ENCODE data around the gene PABPN1. TPM values are rescaled to one million over a fixed set of nuclear protein-coding genes. Genes with fewer than 3 reads are reported as not detected.

Gene PABPN1
- total and polyA plus RNA-seq, 3 donors from 2014 or later, result 194 to 222 (median 194) TPM

GRCh38 chr14:23299211-23299957 is 21.9 kb upstream of the PABPN1 start:
- WGBS, 2 donors, result 68 to 81% methylated on average over 2 of the region's 2 CpGs
- Histone ChIP-seq H3K4me3 (no peak overlapping the region), H3K27me3 (no peaks in the 10 kb centered on the region), H3K9me3 (no peaks in the 10 kb centered on the region), H3K36me3 (ENCODE audit: low read depth, missing control alignments) (no peaks in the 10 kb centered on the region), H3K27ac (peak overlapping the region; percentile 57 to 99), H3K4me1 (peaks cover 43% of the 10 kb centered on the region)
- intact Hi-C loops (cut with DNase I; ENCODE audit: low total_unique reads), result no loop called here
- DNase-seq, result peak; percentile 64
- TF ChIP-seq CTCF (IDR thresholded peaks at IDR 0.05), result no peak
- no peak for TF ChIP-seq POLR2A (IDR thresholded peaks at IDR 0.05)

GRCh38 chr14:23299986-23300686 is 21.1 kb upstream of the PABPN1 start:
- no peaks in the 10 kb centered on the region for H3K27me3 ChIP-seq
- TF ChIP-seq POLR2A (IDR thresholded peaks at IDR 0.05) (no peak), CTCF (IDR thresholded peaks at IDR 0.05) (no peak)
- no peaks in the 10 kb centered on the region for H3K36me3 ChIP-seq (ENCODE audit: low read depth, missing control alignments)
- peak overlapping the region; percentile 66 to 71 for H3K4me3 ChIP-seq
- DNase-seq, result no peak
- no peaks in the 10 kb centered on the region for H3K9me3 ChIP-seq
- H3K27ac ChIP-seq, result peak overlapping the region; percentile 89 to 99
- intact Hi-C loops (cut with DNase I; ENCODE audit: low total_unique reads), result no loop called here
- H3K4me1 ChIP-seq, result peaks cover 36% of the 10 kb centered on the region
- WGBS, 2 donors, result 49 to 53% methylated on average over 10 of the region's 10 CpGs

GRCh38 chr14:23300687-23301223 is 20.5 kb upstream of the PABPN1 start:
- H3K4me3 ChIP-seq, result peak overlapping the region; percentile 66 to 71
- H3K4me1 ChIP-seq, result peaks cover 33% of the 10 kb centered on the region
- no peaks in the 10 kb centered on the region for H3K9me3 ChIP-seq
- no peaks in the 10 kb centered on the region for H3K36me3 ChIP-seq (ENCODE audit: low read depth, missing control alignments)
- H3K27me3 ChIP-seq, result no peaks in the 10 kb centered on the region
- peak; percentile 50 for DNase-seq
- 2 to 6% methylated on average over 13 of the region's 13 CpGs for WGBS, 2 donors
- intact Hi-C loops (cut with DNase I; ENCODE audit: low total_unique reads), result no loop called here
- TF ChIP-seq POLR2A (IDR thresholded peaks at IDR 0.05) (no peak), CTCF (IDR thresholded peaks at IDR 0.05) (no peak)
- peak overlapping the region; percentile 89 to 99 for H3K27ac ChIP-seq

GRCh38 chr14:23301288-23301968 is 19.8 kb upstream of the PABPN1 start:
- DNase-seq, result peak; percentile 97
- intact Hi-C loops (cut with DNase I; ENCODE audit: low total_unique reads), result no loop called here
- peaks cover 36% of the 10 kb centered on the region for H3K4me1 ChIP-seq
- WGBS, 2 donors, result 0% methylated on average over 38 to 48 of the region's 87 CpGs
- H3K27me3 ChIP-seq, result no peaks in the 10 kb centered on the region
- H3K27ac ChIP-seq, result peak overlapping the region; percentile 89 to 99
- no peaks in the 10 kb centered on the region for H3K9me3 ChIP-seq
- H3K4me3 ChIP-seq, result peak overlapping the region; percentile 68 to 71
- H3K36me3 ChIP-seq (ENCODE audit: low read depth, missing control alignments), result no peaks in the 10 kb centered on the region
- peak; percentile 60 for TF ChIP-seq POLR2A (IDR thresholded peaks at IDR 0.05)
- peak; percentile 70 to 95 (median 87) for TF ChIP-seq CTCF (IDR thresholded peaks at IDR 0.05)

Data from testis (tissue), 3 donors.